Stimulated activated naive CD4-positive, alpha-beta T cell treated with Interleukin-2 at 50 U/mL for 16 hours (primary cell): ENCODE measurements around the gene GPR119.
"Not testable (repeated sequence)": the region's sequence is repeated elsewhere in the genome, so short reads cannot be mapped to it uniquely, and the experiment has no call there.

Source experiments
- DNase-seq: peaks from one replicate; lab custom pipeline; 2025; lab: John Stamatoyannopoulos, UW

The GPR119 gene

DNA sequence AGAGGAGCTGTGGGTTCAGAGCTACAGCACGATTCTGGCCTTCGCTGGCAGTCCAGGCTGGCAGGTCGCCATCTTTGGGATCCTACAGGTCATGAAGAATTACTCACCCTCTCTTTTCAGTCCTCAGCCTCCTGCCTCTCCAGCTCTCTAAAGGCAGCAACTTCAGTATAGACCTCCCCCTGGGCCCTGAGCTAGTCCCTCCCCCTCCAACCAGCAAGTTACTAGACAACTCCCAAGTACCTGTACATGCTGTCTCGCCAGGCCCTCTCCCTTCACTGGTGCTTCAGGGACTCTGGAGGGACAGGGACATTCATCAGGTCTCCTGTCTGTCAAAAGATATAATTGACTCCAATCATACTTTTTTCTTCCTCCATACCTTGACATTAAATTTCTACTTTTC, at the start of gene GPR119:
Gene GPR119 (minus strand): TSS at position 155 of the 400 bp plus-strand sequence. CDS start 227 bp downstream, outside the sequence.
- DNase-seq: no peak

DNA sequence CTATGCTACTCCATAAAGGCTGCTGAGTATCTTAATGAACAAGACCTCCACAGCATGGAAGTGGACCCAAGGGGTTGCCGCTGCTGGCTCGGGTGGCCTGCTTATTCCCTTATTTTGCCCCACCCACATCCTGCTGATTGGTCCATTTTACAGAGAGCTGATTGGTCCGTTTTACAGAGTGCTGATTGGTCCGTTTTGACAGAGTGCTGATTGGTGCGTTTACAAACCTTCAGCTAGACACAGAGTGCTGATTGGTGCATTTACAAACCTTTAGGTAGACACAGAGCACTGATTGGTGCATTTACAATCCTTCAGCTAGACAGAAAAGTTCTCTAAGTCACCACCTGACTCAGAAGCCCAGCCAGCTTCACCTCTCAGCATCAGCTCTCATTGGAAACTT, 43.8 kb upstream of the GPR119 start:
- DNase-seq: not testable (repeated sequence)

- DNase-seq: no peak
These were observed 41.1 kb upstream of the GPR119 start for GRCh38 chrX:130426531-130426930.

DNA sequence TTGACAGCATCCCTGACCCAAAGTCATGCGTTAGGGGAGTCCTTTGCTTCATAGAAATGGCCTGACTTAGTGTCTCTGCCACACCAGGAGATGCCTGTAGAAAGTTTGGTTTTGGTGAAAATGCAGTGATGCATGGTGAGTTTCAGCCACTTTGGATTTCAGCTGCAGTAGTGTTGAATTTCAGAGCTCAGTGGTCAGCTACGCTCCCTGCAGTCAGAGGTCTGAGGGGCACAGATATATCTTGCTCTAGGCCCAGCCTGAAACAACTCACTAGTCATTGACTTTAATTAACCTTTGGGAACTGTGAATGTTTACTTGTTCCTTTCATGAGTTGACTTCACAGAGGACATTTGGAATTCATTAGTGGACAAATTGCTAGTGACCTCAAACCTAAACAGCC, 33.8 kb upstream of the GPR119 start:
- no peak for DNase-seq

- no peak for DNase-seq
These were observed 33.3 kb upstream of the GPR119 start for GRCh38 chrX:130418740-130419139.

DNA sequence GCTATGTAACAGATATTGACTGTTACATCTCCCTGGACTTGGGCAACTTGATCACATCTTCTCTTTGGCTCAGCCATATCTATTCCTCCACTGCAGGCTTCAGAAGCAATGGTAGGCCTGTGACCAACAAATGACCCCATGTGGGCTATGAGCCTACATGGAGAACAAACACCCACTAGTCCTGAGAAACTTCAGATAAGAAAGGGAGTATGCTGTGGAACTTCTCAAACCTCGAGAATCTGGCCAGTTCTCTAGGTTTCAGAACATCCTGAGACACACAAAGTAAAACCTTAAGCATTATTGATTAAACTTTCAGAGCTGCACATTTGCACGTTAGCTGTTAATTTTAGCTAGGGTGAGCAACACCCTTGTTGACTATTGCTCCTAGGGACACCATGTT, 32.6 kb upstream of the GPR119 start:
- DNase-seq: no peak

DNA sequence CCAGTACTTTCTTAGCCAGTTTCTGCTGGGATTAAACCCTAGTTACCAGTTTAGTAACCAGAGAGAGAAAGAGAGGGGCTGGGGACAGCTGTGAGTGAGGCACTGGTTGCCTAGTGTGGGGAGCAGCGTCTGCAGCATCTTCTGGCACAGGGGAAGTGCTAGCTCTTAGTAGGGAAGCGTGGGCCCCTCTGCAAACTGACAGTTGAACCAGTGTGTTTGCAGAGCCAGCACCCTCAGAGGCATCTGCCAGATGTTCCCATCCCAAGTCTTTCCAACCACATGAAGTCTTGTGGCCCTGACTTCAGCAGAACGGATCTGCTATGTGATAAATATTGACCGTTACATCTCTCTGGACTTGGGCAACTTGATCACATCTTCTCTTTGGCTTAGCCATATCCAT, 31.3 kb upstream of the GPR119 start:
- DNase-seq: no peak

DNA sequence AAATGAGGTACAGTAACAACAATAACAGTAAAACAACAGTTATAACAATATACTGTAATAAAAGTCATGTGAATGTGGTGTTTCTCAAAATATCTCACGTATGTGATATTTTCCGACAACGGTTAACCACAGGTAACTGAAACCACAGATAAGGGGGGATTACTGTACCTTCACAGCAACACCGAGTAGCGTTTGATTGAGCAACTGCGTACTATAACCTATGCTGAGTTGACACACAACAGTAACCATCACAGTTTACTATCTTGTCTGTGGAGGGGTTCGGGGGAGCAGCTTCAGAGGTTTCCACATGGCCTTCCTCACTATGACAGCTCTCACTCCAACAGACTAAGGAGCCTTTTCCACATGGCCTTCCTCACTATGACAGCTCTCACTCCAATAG, 29.7 kb upstream of the GPR119 start:
- DNase-seq: no peak

DNA sequence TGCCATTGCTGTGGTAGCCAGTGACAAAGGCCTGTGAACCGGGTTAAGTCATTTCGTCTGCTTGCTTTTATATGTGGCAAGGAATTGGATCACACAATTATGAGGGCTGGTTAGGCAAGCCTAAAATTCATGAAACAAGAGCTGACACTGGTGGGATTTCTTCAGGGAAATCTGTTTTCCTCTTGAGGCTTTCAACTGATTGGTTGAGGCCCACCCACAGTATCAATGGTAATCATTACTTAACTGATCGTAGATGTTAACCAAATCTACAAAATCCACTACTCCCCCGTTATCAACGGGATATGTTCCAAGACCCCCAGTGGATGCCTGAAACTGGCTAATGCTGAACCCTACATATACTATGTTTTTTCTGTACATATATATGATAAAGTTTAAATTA, 29.3 kb upstream of the GPR119 start:
- no peak for DNase-seq

- no peak for DNase-seq
These were observed 27.9 kb upstream of the GPR119 start for GRCh38 chrX:130413415-130413814.

- no peak for DNase-seq
These were observed 16.8 kb upstream of the GPR119 start for GRCh38 chrX:130402208-130402684.

GRCh38 chrX:130401415-130402207, 16.1 kb upstream of the GPR119 start, which contains the start of gene RBMX2:
Gene RBMX2 (plus strand): TSS chrX:130401987. CDS start chrX:130402033, 46 bp downstream.
- DNase-seq: peak; percentile 65

DNA sequence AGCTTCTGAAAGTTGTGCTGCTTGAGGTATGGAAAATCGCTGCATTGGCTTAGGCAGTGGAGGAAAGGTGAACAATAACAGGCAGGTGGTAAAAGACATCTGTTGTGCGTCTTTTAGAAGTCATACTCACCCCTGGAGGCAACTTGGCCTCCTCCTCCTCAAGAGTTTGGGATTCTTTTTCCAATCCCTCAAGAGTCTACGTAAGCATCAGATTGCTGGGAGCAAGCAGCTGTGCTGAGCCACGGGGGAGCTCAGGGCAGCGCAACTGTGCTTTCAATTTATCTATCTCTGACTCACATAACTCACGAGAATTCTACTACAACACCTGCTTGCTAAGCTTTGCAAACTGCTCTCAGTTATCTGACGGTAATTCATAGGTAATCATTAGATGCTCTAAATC, 9.9 kb upstream of the GPR119 start:
- no peak for DNase-seq

GRCh38 chrX:130393451-130394074, 8.1 kb upstream of the GPR119 start:
- DNase-seq: no peak

DNA sequence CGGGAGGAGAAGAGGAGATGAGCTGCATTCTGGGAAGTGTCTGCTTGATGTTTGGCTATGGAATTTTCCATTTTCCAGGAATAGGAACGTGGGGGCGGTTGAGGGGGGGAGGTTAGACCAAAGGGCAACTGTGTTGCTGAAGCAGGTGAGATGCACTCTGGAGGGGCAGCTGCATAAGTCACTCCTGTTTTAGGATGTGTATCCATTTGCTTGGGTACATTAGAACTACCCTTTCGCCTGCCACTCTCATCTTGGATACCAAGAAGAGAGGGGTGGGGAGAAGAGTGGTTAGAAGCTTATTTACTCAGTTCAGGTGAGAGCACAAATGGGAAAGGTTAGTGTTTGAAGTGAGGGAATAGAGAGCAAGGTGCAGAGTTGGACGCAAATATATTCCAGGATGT, 934 bp upstream of the GPR119 start:
- no peak for DNase-seq

GRCh38 chrX:130378024-130378669, 7.3 kb downstream of the GPR119 start:
- DNase-seq: no peak

DNA sequence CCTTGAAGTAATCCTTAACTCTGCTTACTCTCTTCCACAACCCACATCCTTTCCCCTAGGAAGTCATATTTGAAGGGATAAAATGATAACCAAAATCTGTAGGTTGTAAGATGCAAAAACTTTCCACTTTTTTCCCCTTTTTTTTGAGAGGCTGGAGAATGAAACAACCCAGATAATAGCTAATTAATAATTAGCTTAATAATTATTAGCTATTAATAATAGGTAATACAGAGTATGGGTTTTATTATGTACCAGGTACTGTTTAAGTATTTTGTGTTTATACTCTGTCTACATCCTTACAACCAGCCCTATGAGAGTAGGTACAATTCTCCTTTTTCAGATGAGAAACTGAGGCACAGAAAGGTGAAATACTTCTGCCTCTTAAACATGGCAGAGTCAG, 9.4 kb downstream of the GPR119 start:
- DNase-seq: no peak

GRCh38 chrX:130352050-130352449, 33.4 kb downstream of the GPR119 start:
- DNase-seq: not testable (repeated sequence)

DNA sequence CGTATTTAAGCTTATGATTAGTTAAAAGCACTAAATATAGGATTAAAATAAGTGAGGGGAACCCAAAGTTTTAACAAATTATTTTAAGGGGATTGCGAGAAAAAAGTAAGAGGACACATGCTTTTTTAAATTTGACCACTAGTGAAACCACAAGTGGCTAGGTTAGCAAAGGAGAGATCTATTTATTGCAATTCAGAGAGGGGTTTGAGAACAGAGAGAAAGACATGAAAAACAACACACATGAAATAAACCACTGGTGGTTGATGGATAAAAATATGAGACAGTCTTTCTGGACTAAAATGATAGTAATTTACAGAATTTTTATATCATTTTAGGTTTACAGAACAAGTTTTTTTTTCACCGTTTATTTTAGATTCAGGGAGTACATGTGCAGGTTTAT, 33.9 kb downstream of the GPR119 start:
- DNase-seq: no peak

DNA sequence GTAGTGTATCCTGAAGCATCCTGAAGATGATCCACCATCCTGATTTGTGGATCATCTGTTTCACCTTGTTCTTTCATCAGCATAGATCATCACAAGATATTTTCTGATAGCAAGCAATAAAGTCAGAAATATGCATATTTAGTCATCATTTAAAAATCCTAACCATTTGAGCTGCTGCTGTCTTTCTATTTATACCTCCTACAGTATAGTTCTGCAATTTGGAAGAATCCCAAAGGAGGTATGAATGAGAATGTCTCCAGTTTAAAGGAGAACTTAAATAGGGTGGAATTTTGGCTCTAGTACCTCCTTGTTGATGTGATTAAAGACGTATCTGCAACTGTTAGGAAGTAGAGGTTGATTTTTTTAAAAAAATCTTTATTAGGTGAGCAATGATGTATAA, 38.2 kb downstream of the GPR119 start:
- no peak for DNase-seq

- DNase-seq: no peak
These were observed 42.1 kb downstream of the GPR119 start for GRCh38 chrX:130343411-130343810.

DNA sequence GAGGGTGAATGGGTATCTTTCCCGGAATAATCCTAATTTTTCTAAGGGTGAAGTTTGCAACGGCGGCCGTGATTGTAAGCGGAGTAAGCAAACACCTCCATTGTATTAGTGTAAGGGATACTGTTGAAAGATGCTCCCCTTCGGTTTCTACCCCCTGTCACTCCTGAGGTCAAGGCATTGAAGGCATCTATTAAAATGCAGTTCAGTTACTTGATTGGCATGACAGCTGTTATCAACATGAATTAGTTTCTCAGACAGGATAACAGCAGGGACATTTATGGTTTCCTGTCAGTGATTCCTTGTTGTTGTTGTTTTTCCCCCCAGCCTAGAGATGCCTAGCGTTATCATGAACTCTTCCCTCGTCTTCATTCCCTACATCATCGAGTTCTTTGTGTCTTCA, 45.2 kb downstream of the GPR119 start:
- no peak for DNase-seq
